Nasal cavity respiratory epithelium epithelial cell of viscerocranial mucosa (primary cell): ENCODE measurements around the gene ITIH4. TPM values are rescaled to one million over a fixed set of nuclear protein-coding genes. Genes with fewer than 3 reads are reported as not detected.

ENCODE experiments used
- total RNA-seq: library from RNA; depleted of rRNA; stranded (reverse); fragments of >200 nt; gene quantifications from 2 replicates; pipeline ENCODE4 v1.2.3, GENCODE V29; 2014

ITIH4 gene
- total RNA-seq, result 0.34 and 2.5 TPM in 2 replicates

DNA sequence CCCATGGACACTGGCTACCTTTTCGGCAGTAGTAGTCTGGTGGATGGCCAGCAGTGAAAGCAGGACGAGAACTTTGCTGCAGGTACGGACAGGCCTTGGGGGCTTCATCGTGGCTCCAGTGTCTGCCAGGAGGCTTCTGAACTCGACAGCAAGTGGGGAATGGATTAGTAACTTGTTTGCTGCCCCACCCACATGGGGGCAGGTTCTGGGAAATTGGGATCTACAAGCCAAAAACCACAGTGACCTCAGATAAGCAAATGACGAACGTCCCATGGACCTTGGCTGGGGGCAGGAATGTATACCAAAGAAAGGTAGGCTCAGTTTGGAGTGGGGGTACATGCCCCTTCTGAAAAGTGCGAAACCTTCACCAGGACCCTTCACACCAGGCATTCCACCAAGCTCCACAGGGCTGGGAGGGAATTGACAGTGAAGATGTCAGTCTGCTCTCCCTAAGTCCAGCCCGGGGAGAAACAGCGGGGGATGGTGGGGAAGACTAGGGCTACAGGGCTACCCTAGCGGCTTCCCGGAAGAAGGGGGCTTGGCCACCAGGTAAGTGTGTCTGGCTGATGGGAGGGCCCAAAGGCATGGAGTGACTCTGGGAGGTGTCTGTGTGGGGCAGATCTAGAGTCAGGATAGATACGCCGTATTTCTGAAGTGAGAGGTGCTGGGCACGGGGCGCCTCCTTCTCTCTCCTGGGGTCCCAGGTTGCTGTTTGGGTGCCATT is at the start of gene ITIH4:
Gene ITIH4 (minus strand): TSS at position 138 of the 724 bp plus-strand sequence. CDS start 30 bp downstream, at position 108.

GRCh38 chr3:52834871-52835501 is 4.5 kb upstream of the ITIH4 start, which contains the start of gene MUSTN1:
Gene MUSTN1, minus strand, starts transcription at chr3:52835019. Its CDS starts 71 bp downstream, at chr3:52834948.

GRCh38 chr3:52794612-52795099 is 35.8 kb downstream of the ITIH4 start, which contains the start of gene ITIH3:
Gene ITIH3, plus strand, starts transcription at chr3:52794796. Its CDS starts 8 bp downstream, at chr3:52794804.

DNA sequence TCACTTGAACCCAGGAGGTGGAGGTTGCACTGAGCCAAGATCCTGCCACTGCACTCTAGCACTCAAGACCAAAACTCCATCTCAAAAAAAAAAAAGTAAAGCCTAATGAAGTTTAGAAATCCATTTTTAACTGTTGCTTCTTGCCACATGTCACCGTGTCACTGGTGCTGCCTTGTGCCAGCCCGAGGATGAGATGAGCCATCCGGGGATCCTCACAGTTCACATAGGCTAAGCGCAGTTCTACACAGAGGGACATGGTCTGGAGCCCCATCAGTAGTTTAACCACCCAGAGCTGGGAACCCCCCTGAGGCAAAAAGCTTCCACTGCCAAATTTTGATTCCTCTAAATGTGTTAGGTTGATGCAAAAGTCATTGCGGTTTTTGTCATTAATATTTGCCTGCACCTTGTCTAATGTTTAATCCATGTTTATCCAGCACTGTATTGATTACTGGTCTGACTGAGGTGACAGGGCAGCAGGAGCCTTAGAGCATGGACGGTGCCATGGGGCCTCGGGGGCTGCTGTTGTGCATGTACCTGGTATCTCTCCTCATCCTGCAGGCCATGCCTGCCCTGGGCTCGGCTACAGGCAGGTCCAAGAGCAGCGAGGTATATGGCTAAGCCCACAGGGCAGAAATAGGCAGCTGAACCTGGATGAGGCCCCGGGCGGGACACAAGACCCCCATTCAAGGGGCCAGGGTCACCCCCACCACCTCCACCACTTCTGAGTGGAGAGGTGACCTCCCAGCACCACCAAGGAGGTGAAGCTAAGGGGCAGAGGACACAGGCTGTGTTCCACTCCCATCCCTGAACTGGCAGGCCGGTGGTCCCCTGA is 53.1 kb downstream of the ITIH4 start, which contains the start of gene ITIH1:
Gene ITIH1 (plus strand): TSS at position 473 of the 832 bp plus-strand sequence. CDS start 17 bp downstream, at position 490.

DNA sequence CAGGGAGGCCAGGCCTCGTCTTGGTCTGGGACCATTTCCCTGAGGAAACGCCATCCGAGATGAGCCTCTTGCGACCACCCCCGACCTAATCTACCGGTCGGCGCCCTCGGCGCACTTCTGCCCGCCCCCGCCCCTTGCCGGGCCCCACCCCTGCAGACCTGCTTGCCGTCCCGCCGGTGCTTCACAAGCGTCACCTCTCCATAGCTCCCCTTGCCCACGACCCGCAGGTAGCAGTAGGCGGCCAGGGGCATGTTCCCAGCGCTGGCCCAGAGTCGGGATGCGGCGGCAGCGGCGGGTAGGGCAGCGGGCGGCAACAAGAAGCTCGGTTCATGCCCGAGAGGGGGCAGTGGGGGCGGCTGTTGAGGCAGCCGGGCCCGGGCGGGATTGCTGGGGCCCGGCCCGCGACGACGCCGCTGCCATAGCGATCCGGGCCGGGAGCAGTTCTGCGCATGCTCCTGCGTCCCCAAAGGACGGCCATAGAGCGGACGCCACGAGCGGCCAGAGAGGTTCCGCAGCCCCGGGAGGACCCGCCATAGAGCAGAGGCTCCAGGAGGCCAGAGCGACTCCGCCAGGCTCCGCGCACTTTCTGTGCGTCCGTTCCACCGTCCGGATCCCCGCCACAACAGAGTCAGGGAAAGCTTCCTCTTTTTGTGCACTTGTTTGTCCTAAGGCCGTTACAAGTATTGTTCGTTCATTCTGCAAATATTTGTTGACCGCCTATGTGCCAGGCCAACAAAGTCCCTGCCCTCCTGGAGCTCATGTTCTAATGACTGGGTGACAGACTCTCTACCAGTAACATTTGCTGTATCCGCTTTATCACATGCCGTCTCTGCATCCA is 59.8 kb downstream of the ITIH4 start, which contains the start of gene NEK4:
Gene NEK4 (minus strand): TSS at position 445 of the 838 bp plus-strand sequence. CDS start 194 bp downstream, at position 251.

Other genes starting within 250 kb of the ITIH4 start
- 70.1 and 109 TPM in 2 replicates for gene PBRM1, start 144.8 kb downstream of the ITIH4 start, total RNA-seq
- gene GNL3, start 144.6 kb downstream of the ITIH4 start, total RNA-seq, result 186 and 219 TPM in 2 replicates
- gene GLT8D1, start 124.9 kb downstream of the ITIH4 start, total RNA-seq, result 60.1 and 73.4 TPM in 2 replicates
- 56.8 and 72.8 TPM in 2 replicates for gene SPCS1, start 124.6 kb downstream of the ITIH4 start, total RNA-seq
- 21.5 and 28.1 TPM in 2 replicates for gene NEK4, start 59.7 kb downstream of the ITIH4 start, total RNA-seq
- gene ITIH1, start 53.1 kb downstream of the ITIH4 start, total RNA-seq, result not detected in 2 replicates
- gene ITIH3, start 35.9 kb downstream of the ITIH4 start, total RNA-seq, result not detected in 2 replicates
- not detected in 2 replicates for gene MUSTN1, start 4.3 kb upstream of the ITIH4 start, total RNA-seq
- gene STIMATE, start 66.9 kb upstream of the ITIH4 start, total RNA-seq, result 9.2 and 17.7 TPM in 2 replicates
- 9.3 and 10.3 TPM in 2 replicates for gene SFMBT1, start 215.4 kb upstream of the ITIH4 start, total RNA-seq